Measurements from ENCODE around the gene EPN2.

Gene EPN2

DNA sequence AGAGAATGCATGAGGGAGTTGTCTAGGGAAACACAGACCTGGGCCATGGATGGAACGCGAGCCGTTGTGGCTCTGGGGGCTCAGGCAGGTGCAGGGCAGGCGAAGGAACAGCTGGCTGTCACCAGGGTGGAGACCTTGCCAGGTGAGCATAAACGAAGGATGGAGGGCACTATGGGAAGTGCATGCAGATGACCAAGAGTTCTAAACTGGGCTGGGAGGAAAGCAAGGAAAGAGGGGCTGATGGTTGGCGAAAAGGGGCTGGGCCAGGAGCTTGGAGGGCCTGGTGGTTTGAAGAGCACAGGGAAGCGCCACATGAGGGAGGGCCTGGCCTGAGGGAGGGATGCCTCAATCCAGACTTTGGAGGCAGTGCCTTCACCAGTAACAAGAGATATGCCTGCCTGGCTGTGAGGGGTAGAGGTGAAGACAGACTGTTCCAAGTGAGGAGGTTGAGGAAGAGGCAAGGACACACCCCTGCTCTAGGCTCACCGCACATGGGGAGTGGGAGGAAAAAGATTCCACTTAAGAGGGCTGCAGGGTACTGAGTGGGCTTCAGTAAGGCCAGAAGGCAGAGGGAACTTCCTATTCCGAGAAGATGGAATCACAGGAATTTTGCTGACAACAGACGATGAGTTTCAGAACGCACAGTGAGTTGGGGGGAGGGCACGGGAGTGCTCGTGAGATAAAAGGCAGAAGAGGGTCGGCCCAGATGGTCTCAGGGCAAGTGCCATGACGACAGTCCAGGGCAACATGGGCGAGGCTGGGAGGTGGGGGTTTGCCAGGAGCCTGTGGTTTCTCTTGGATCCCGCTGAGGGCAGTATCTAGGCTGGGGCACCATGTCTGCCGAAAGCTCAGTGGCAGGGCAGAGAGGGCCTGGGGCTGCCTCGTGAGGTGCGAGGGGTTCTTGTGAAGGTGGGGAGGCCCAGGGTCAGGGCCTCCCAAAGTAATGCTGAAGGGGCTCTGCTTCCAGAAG lies 104.8 kb downstream of the EPN2 start:
- no peak for TF ChIP-seq CTCF (conservative IDR thresholded peaks at IDR 0.05; ENCODE audit: low read depth)
- H3K27ac ChIP-seq = peak overlapping the region; percentile 7
- DNase-seq (ENCODE audit: low spot score) = no peak
- POLR2A ChIA-PET (ENCODE audit: low non-redundant PET) = no interaction called here
- CTCF ChIA-PET = interaction anchor here (1.1 kb wide), 1 partner anchor 21 kb away, joined by 3 read pairs; no protein-coding TSS in a partner anchor

- TF ChIP-seq CTCF (conservative IDR thresholded peaks at IDR 0.05; ENCODE audit: low read depth) = no peak
- ChIA-PET POLR2A (ENCODE audit: low non-redundant PET) (no interaction called here), CTCF (no interaction called here)
- peak overlapping the region; percentile 7 for H3K27ac ChIP-seq
- no peak for DNase-seq (ENCODE audit: low spot score)
Measured at GRCh38 chr17:19342611-19343255, 105.6 kb downstream of the EPN2 start.

DNA sequence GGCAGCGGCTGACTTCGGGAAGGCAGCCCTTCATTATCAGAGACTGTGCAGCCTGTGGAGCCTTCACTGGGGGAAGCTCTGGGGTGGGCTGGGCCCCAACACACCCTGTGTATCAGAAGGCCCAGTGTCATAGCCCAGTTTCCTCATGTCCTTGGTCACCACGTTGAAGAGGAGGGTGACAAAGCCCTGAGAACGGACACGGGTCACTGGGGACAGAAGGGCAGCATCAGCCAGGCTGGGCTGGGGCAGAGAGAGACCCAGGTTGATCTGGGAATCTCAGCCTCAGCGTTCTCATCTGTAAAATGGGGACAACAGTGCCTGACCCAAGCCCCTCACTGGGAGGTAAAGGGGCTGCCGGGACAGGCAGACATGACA lies 106.1 kb downstream of the EPN2 start:
- CTCF ChIA-PET = no interaction called here
- DNase-seq (ENCODE audit: low spot score) = no peak
- POLR2A ChIA-PET (ENCODE audit: low non-redundant PET) = no interaction called here
- no peak for TF ChIP-seq CTCF (conservative IDR thresholded peaks at IDR 0.05; ENCODE audit: low read depth)
- peak overlapping the region; percentile 7 for H3K27ac ChIP-seq

DNA sequence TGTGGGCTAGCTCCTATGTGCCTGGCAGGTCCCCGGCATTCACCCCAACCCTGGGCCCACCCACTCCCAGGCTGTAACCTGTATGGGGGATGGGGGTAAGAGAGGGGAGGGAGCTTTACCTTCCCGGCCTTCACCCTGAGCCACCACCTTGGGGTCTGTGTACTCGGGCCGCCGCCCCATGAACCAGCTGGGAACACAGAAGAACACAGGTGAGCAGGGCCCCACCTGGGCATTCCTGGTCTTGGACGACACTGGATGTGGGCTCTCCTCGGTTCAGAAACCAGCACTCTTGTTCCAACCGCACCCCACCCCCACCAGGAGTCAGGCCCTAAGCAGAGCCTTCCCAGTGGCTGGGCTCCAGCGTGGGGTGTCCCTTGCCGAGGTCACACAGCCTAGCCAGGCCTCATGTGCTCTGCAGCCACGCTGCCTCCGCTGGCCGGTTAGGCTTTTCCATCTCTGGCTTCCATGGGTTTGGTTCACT lies 106.5 kb downstream of the EPN2 start:
- peak overlapping the region; percentile 7; the same call in 1 of the 2 replicates for H3K27ac ChIP-seq
- no peak for DNase-seq (ENCODE audit: low spot score)
- ChIA-PET CTCF (no interaction called here), POLR2A (ENCODE audit: low non-redundant PET) (no interaction called here)
- TF ChIP-seq CTCF (conservative IDR thresholded peaks at IDR 0.05; ENCODE audit: low read depth) = no peak

GRCh38 chr17:19344311-19345066 lies 107.3 kb downstream of the EPN2 start:
- no peak for DNase-seq (ENCODE audit: low spot score)
- TF ChIP-seq CTCF (conservative IDR thresholded peaks at IDR 0.05; ENCODE audit: low read depth) = no peak
- POLR2A ChIA-PET (ENCODE audit: low non-redundant PET) = no interaction called here
- CTCF ChIA-PET = no interaction called here
- peak overlapping the region; percentile 89 for H3K27ac ChIP-seq

DNA sequence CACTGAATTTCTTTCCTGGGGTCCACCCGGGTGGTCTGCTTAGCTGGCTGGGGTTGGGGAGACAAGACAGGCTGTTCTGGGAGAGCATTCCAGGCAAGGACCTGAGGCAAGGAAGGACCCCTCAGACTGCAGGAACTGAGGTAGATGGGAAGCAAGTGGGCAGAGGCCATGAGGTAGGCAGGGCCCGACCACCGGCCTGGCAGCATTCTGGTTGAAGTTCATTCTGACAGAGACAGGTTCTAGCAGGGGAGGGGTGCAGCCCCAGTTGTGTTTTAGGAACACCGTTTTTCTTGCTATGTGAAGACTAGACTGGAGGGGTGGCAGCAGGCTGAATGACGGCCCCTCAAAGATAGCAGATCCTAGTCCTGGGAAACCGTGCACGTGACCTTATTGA lies 107.9 kb downstream of the EPN2 start:
- POLR2A ChIA-PET (ENCODE audit: low non-redundant PET) = no interaction called here
- TF ChIP-seq CTCF (conservative IDR thresholded peaks at IDR 0.05; ENCODE audit: low read depth) = no peak
- peak overlapping the region; percentile 89 for H3K27ac ChIP-seq
- no peak for DNase-seq (ENCODE audit: low spot score)
- CTCF ChIA-PET = no interaction called here

Measured in RWPE1 (cell line).